PC-3 (cell line): ENCODE results near the gene PCDHB2. TPM values are rescaled to one million over a fixed set of nuclear protein-coding genes. Genes with fewer than 3 reads are reported as not detected.
"Not testable (repeated sequence)": the region's sequence is repeated elsewhere in the genome, so short reads cannot be mapped to it uniquely, and the experiment has no call there.

Experiments used
- ATAC-seq: fragments of 200-7000 bp; cut with Tn5 transposase; 2 replicates; pipeline ENCODE4 v1.9.1; 2020; ENCODE audit warnings: mild to moderate bottlenecking, moderate library complexity
- BruUV-seq: library from RNA; stranded (reverse); fragments of 400-500 nt; replicated peaks from 2 replicates; lab custom pipeline; 2021; lab: Mats Ljungman, UMichigan
- CTCF ChIA-PET: fragments of 300-600 bp; sonication (Branson Sonifier 250); formaldehyde crosslinking; loops from one replicate; lab custom pipeline; 2022; ENCODE audit warnings: antibody characterized with exemption; lab: Charles Lee
- POLR2A ChIA-PET: fragments of 300-600 bp; sonication (Branson Sonifier 250); formaldehyde crosslinking; loops from one replicate; lab custom pipeline; 2022; ENCODE audit warnings: antibody characterized with exemption; ENCODE audit not compliant: unreplicated experiment; lab: Charles Lee
- DNase-seq: peaks from one replicate; pipeline ENCODE4 v3.0.0-alpha.2; 2015
- H2AFZ ChIP-seq: fragments of 300-600 bp; sonication (generic); 2 replicates; pipeline ENCODE4 v1.6.0; 2016; ENCODE audit warnings: antibody characterized with exemption, low read length
- H3F3A ChIP-seq: fragments of 300-600 bp; sonication (generic); one replicate; pipeline ENCODE4 v1.6.0; 2017; ENCODE audit warnings: antibody characterized with exemption, low read length, control low read depth, mild to moderate bottlenecking; ENCODE audit not compliant: unreplicated experiment
- H3K27ac ChIP-seq: fragments of 300-600 bp; sonication (generic); 2 replicates; pipeline ENCODE4 v1.5.1; 2016; ENCODE audit warnings: mild to moderate bottlenecking, low read length
- H3K27me3 ChIP-seq: fragments of 300-600 bp; sonication (generic); 2 replicates; pipeline ENCODE4 v1.6.1; 2016; ENCODE audit warnings: low read length, mixed read lengths
- H3K36me3 ChIP-seq: fragments of 300-600 bp; sonication (generic); 2 replicates; pipeline ENCODE4 v1.6.1; 2016; ENCODE audit warnings: low read depth, mixed run types, low read length, mixed read lengths
- H3K4me1 ChIP-seq: fragments of 300-600 bp; sonication (generic); 2 replicates; pipeline ENCODE4 v1.5.1; 2016; ENCODE audit warnings: low read length; ENCODE audit not compliant: insufficient read depth
- H3K4me2 ChIP-seq: fragments of 300-600 bp; sonication (generic); 2 replicates; pipeline ENCODE4 v1.6.0; 2016; ENCODE audit warnings: low read length
- H3K4me3 ChIP-seq: fragments of 300-600 bp; sonication (generic); 2 replicates; pipeline ENCODE4 v1.5.1; 2016; ENCODE audit warnings: mild to moderate bottlenecking, low read length, mixed read lengths
- H3K79me2 ChIP-seq: fragments of 300-600 bp; sonication (generic); 2 replicates; pipeline ENCODE4 v1.6.1; 2017; ENCODE audit warnings: low read length, mixed read lengths
- H3K9ac ChIP-seq: fragments of 300-600 bp; sonication (generic); 2 replicates; pipeline ENCODE4 v1.6.0; 2016; ENCODE audit warnings: mild to moderate bottlenecking, low read length
- H3K9me2 ChIP-seq: fragments of 300-600 bp; sonication (generic); replicated peaks from 2 replicates; pipeline ENCODE4 v1.6.1; 2016; ENCODE audit warnings: mixed run types, low read length, mixed read lengths
- H3K9me3 ChIP-seq: fragments of 300-600 bp; sonication (generic); 2 replicates; pipeline ENCODE4 v1.6.1; 2016; ENCODE audit warnings: low read length, mixed read lengths
- H4K20me1 ChIP-seq: fragments of 300-600 bp; sonication (generic); 2 replicates; pipeline ENCODE4 v1.6.1; 2016; ENCODE audit warnings: low read length, mixed read lengths
- CTCF ChIP-seq: fragments of 300-600 bp; sonication (generic); conservative IDR thresholded peaks from 2 replicates; pipeline ENCODE4 v1.5.1; 2017; ENCODE audit warnings: antibody characterized with exemption, low read depth, mild to moderate bottlenecking, low read length
- EZH2 ChIP-seq: fragments of 300-600 bp; sonication (generic); IDR thresholded peaks from one replicate; pipeline ENCODE4 v1.6.1; 2017; ENCODE audit warnings: antibody characterized with exemption, mild to moderate bottlenecking, low read length; ENCODE audit not compliant: unreplicated experiment
- EZH2phosphoT487 ChIP-seq: fragments of 300-600 bp; sonication (generic); IDR thresholded peaks from 2 replicates; pipeline ENCODE4 v1.6.1; 2018; ENCODE audit warnings: mild to moderate bottlenecking, antibody characterized with exemption, low read length, borderline replicate concordance
- intact Hi-C: fragments of 100-400 bp; cut with micrococcal nuclease; formaldehyde crosslinking; loops from 2 replicates; pipeline ENCODE4 v1.9.0; 2023
- total RNA-seq: library from RNA; depleted of rRNA; stranded (reverse); fragments of >200 nt; gene quantifications from 2 replicates; pipeline ENCODE4 v1.2.3, GENCODE V29; 2014

PCDHB2 gene
- total RNA-seq, 1 experiment from 2014 or later: 13.8 TPM

- Histone ChIP-seq H3K9me2 (no peaks in the 10 kb centered on the region), H3K4me3 (no peak overlapping the region), H3K9ac (no peak overlapping the region), H3F3A (no peaks in the 10 kb centered on the region), H2AFZ (no peak overlapping the region), H3K27me3 (no peaks in the 10 kb centered on the region), H3K4me2 (no peak overlapping the region), H3K36me3 (no peaks in the 10 kb centered on the region), H3K79me2 (no peaks in the 10 kb centered on the region), H3K9me3 (no peaks in the 10 kb centered on the region), H3K4me1 (no peaks in the 10 kb centered on the region), H3K27ac (no peak overlapping the region), H4K20me1 (no peaks in the 10 kb centered on the region)
- no peak for TF ChIP-seq EZH2phosphoT487
- no peak for TF ChIP-seq EZH2
- no peak for TF ChIP-seq CTCF
- POLR2A ChIA-PET: no interaction called here
- DNase-seq (no peak), ATAC-seq (no peak)
- CTCF ChIA-PET: no interaction called here
- intact Hi-C loops: no loop called here
- no TSS peak for BruUV-seq
These were observed 27.6 kb downstream of the PCDHB2 start for GRCh38 chr5:141121985-141122384.

GRCh38 chr5:141123396-141124135 is 29.2 kb downstream of the PCDHB2 start:
- H3K36me3 ChIP-seq, DNase-seq, POLR2A ChIA-PET, BruUV-seq, intact Hi-C loops, ATAC-seq, H3K79me2 ChIP-seq, H3F3A ChIP-seq, H3K27me3 ChIP-seq, H4K20me1 ChIP-seq, H3K27ac ChIP-seq, H2AFZ ChIP-seq, CTCF ChIA-PET, H3K9me3 ChIP-seq, H3K4me3 ChIP-seq, H3K9me2 ChIP-seq, H3K4me1 ChIP-seq, H3K4me2 ChIP-seq, H3K9ac ChIP-seq: not testable (repeated sequence)

GRCh38 chr5:141127305-141127704 is 32.9 kb downstream of the PCDHB2 start:
- H3K27me3 ChIP-seq: no peaks in the 10 kb centered on the region
- no TSS peak for BruUV-seq
- intact Hi-C loops: no loop called here
- ATAC-seq (no peak; the same call in 1 of the 2 replicates), DNase-seq (peak; percentile 1)
- H3K27ac ChIP-seq: no peak overlapping the region
- H3K36me3 ChIP-seq: no peaks in the 10 kb centered on the region
- no peaks in the 10 kb centered on the region for H4K20me1 ChIP-seq
- no peak overlapping the region for H3K9ac ChIP-seq
- H2AFZ ChIP-seq: no peak overlapping the region
- CTCF ChIA-PET: no interaction called here
- no peaks in the 10 kb centered on the region for H3K79me2 ChIP-seq
- no peak overlapping the region for H3K4me3 ChIP-seq
- no peaks in the 10 kb centered on the region for H3K9me2 ChIP-seq
- TF ChIP-seq CTCF (no peak), EZH2phosphoT487 (no peak), EZH2 (no peak)
- no peak overlapping the region for H3K4me2 ChIP-seq
- H3F3A ChIP-seq: no peaks in the 10 kb centered on the region
- POLR2A ChIA-PET: no interaction called here
- no peaks in the 10 kb centered on the region for H3K4me1 ChIP-seq
- no peaks in the 10 kb centered on the region for H3K9me3 ChIP-seq
